T-cell (primary cell): ENCODE results near the gene MYO15B. TPM values are rescaled to one million over a fixed set of nuclear protein-coding genes. Genes with fewer than 3 reads are reported as not detected.

Source experiments
- ATAC-seq, 4 experiments: fragments of 200-7000 bp in 3 of 4; fragments of 150-1000 bp in 1 of 4; cut with Tn5 transposase; replicated peaks in 1 of 4; 1 replicate in 3 of 4; 2 replicates in 1 of 4; pipeline ENCODE4 v1.10.0; 2021; ENCODE audit warnings: moderate library complexity in 3 of 4, mild to moderate bottlenecking in 2 of 4, moderate number of reproducible peaks in 1 of 4
- CTCF ChIA-PET, 2 donors: fragments of 300-600 bp; sonication (Branson Sonifier 250); formaldehyde crosslinking; loops; one replicate each; lab custom pipeline; 2022; ENCODE audit warnings: antibody characterized with exemption in 2 of 2; lab: Charles Lee
- POLR2A ChIA-PET, 2 donors: fragments of 300-600 bp; sonication (Branson Sonifier 250); formaldehyde crosslinking; loops; one replicate each; lab custom pipeline; 2022; ENCODE audit warnings: antibody characterized with exemption in 2 of 2; lab: Charles Lee
- DNase-seq, 35 experiments: peaks; one replicate each; pipeline versions ENCODE4 v3.0.0 to v3.0.0-alpha.2; 2013 to 2023
- H3K27ac ChIP-seq: one replicate; pipeline ENCODE4 v1.5.1; 2013; ENCODE audit warnings: low read length
- H3K27me3 ChIP-seq, 2 experiments: replicated peaks in 1 of 2; 1 replicate in 1 of 2; 2 replicates in 1 of 2; pipeline versions ENCODE4 v1.6.1 to v1.7.0; 2013; ENCODE audit warnings: low read length in 1 of 2, mixed read lengths in 1 of 2; ENCODE audit not compliant: control insufficient read depth in 2 of 2, insufficient read depth in 2 of 2; ENCODE audit errors: extremely low read depth in 1 of 2
- H3K36me3 ChIP-seq, 2 donors: 1 replicate in 1 of 2; 2 replicates in 1 of 2; pipeline versions ENCODE4 v1.6.1 to v1.7.0; 2013; ENCODE audit warnings: low read length in 1 of 2; ENCODE audit not compliant: control insufficient read depth in 2 of 2, insufficient read depth in 1 of 2; ENCODE audit errors: extremely low read depth in 1 of 2
- H3K4me1 ChIP-seq, 2 experiments: 1 replicate in 1 of 2; 2 replicates in 1 of 2; pipeline versions ENCODE4 v1.6.1 to v1.7.0; 2013; ENCODE audit warnings: low read length in 2 of 2, mixed read lengths in 1 of 2; ENCODE audit not compliant: insufficient read depth in 2 of 2, control insufficient read depth in 1 of 2; ENCODE audit errors: extremely low read depth in 1 of 2
- H3K4me3 ChIP-seq, 2 donors: 1 replicate in 1 of 2; 2 replicates in 1 of 2; pipeline versions ENCODE4 v1.5.1 to v1.7.0; 2013; ENCODE audit warnings: mild to moderate bottlenecking in 2 of 2, low read length in 1 of 2, moderate library complexity in 1 of 2; ENCODE audit not compliant: control insufficient read depth in 1 of 2; ENCODE audit errors: extremely low read depth in 1 of 2
- H3K9me3 ChIP-seq: 2 replicates; pipeline ENCODE4 v1.7.0; 2013
- H3K27ac Mint-ChIP-seq, 2 donors: one replicate each; pipeline ENCODE4 v1.8.0; 2020 to 2021; ENCODE audit warnings: mild to moderate bottlenecking in 2 of 2, mixed read lengths in 2 of 2
- H3K27me3 Mint-ChIP-seq, 2 donors: one replicate each; pipeline ENCODE4 v1.8.0; 2021 to 2022; ENCODE audit warnings: mixed read lengths in 2 of 2
- H3K36me3 Mint-ChIP-seq: one replicate; pipeline ENCODE4 v1.8.0; 2021; ENCODE audit warnings: mixed read lengths
- H3K4me1 Mint-ChIP-seq, 3 donors: one replicate each; pipeline ENCODE4 v1.8.0; 2020 to 2022; ENCODE audit warnings: mixed read lengths in 3 of 3, mild to moderate bottlenecking in 1 of 3
- H3K4me3 Mint-ChIP-seq, 3 donors: one replicate each; pipeline ENCODE4 v1.8.0; 2020 to 2022; ENCODE audit warnings: mild to moderate bottlenecking in 3 of 3, mixed read lengths in 3 of 3, moderate library complexity in 3 of 3
- H3K9me3 Mint-ChIP-seq, 3 donors: one replicate each; pipeline ENCODE4 v1.8.0; 2020 to 2022; ENCODE audit warnings: mixed read lengths in 3 of 3
- WGBS: methylation state at CpG from one replicate; pipeline ENCODE4 v1.1.5; 2013; ENCODE audit warnings: missing lambda C conversion rate; ENCODE audit not compliant: insufficient coverage; 5-methylcytosine and 5-hydroxymethylcytosine counted together
- total RNA-seq, 35 experiments: library from RNA in 6 of 35; stranded (reverse) in 6 of 35; fragments of 120-200 nt in 1 of 35; gene quantifications; one replicate each; pipeline versions ENCODE4 v1.2.1 to v1.2.4 and lab custom pipeline; 2013 to 2026

MYO15B gene
- total RNA-seq, 5 donors from 2014 or later (not counting 1 experiment from before 2014, with no cell fraction given): 171 to 382 (median 273) TPM

- ATAC-seq (no peak), DNase-seq (no peak)
- Mint-ChIP-seq H3K4me1 (no peaks in the 10 kb centered on the region), H3K27me3 (no peaks in the 10 kb centered on the region), H3K9me3 (no peaks in the 10 kb centered on the region), H3K36me3 (no peaks in the 10 kb centered on the region), H3K4me3 (no peak overlapping the region), H3K27ac (no peak overlapping the region)
- H3K27me3 ChIP-seq: peaks cover 0 to 19% of the 10 kb centered on the region in 2 experiments
- no peak overlapping the region for H3K4me3 ChIP-seq
- peaks cover 17 to 28% of the 10 kb centered on the region in 2 donors for H3K36me3 ChIP-seq
- no peaks in the 10 kb centered on the region for H3K9me3 ChIP-seq
- POLR2A ChIA-PET: no interaction called here
- 84% methylated on average over 9 of the region's 12 CpGs for WGBS
- no peaks in the 10 kb centered on the region for H3K4me1 ChIP-seq
- H3K27ac ChIP-seq: no peak overlapping the region
- CTCF ChIA-PET: no interaction called here
Measured at GRCh38 chr17:75614006-75614405, 26.4 kb downstream of the MYO15B start.

- Histone ChIP-seq H3K27ac (no peak overlapping the region), H3K27me3 (peaks cover 0 to 21% of the 10 kb centered on the region in 2 experiments), H3K4me1 (no peaks in the 10 kb centered on the region), H3K4me3 (no peak overlapping the region), H3K36me3 (peaks cover 17 to 32% of the 10 kb centered on the region in 2 donors), H3K9me3 (no peaks in the 10 kb centered on the region)
- Mint-ChIP-seq H3K4me3 (no peak overlapping the region), H3K27ac (no peak overlapping the region), H3K9me3 (no peaks in the 10 kb centered on the region), H3K27me3 (no peaks in the 10 kb centered on the region), H3K4me1 (no peaks in the 10 kb centered on the region), H3K36me3 (no peaks in the 10 kb centered on the region)
- ChIA-PET CTCF (no interaction called here), POLR2A (interaction anchor here in 1 of 2 donors (0.6 kb wide), 1 partner anchor 68 kb away, joined by 6 read pairs; no protein-coding TSS in a partner anchor)
- DNase-seq (no peak), ATAC-seq (no peak)
- 89% methylated on average over 15 of the region's 19 CpGs for WGBS
Measured at GRCh38 chr17:75614556-75615270, 27.1 kb downstream of the MYO15B start.

- 86% methylated on average over 9 of the region's 11 CpGs for WGBS
- no peaks in the 10 kb centered on the region for H3K36me3 Mint-ChIP-seq
- Histone ChIP-seq H3K27ac (no peak overlapping the region), H3K4me1 (no peaks in the 10 kb centered on the region), H3K9me3 (no peaks in the 10 kb centered on the region), H3K4me3 (no peak overlapping the region), H3K27me3 (peaks cover 0 to 21% of the 10 kb centered on the region in 2 experiments), H3K36me3 (peaks cover 17 to 32% of the 10 kb centered on the region in 2 donors)
- no peaks in the 10 kb centered on the region for H3K9me3 Mint-ChIP-seq
- DNase-seq: no peak
- no peak overlapping the region for H3K4me3 Mint-ChIP-seq
- H3K27me3 Mint-ChIP-seq: no peaks in the 10 kb centered on the region
- ATAC-seq: no peak
- H3K4me1 Mint-ChIP-seq: no peaks in the 10 kb centered on the region
- CTCF ChIA-PET: no interaction called here
- H3K27ac Mint-ChIP-seq: no peak overlapping the region
- POLR2A ChIA-PET: no interaction called here
Measured at GRCh38 chr17:75615301-75615700, 27.7 kb downstream of the MYO15B start.

- ChIA-PET CTCF (interaction anchor here in 1 of 2 donors (1.1 kb wide), 1 partner anchor 17 kb away, joined by 3 read pairs; the partner anchor contains the start of gene SMIM5), POLR2A (no interaction called here)
- H3K36me3 ChIP-seq: peaks cover 17 to 34% of the 10 kb centered on the region in 2 donors
- no peak for DNase-seq
- no peak for ATAC-seq
- Mint-ChIP-seq H3K36me3 (no peaks in the 10 kb centered on the region), H3K27ac (no peak overlapping the region), H3K4me1 (no peaks in the 10 kb centered on the region), H3K27me3 (no peaks in the 10 kb centered on the region), H3K9me3 (no peaks in the 10 kb centered on the region), H3K4me3 (no peak overlapping the region)
- H3K27ac ChIP-seq: no peak overlapping the region
- H3K27me3 ChIP-seq: peaks cover 0 to 21% of the 10 kb centered on the region in 2 experiments
- H3K4me1 ChIP-seq: no peaks in the 10 kb centered on the region
- no peaks in the 10 kb centered on the region for H3K9me3 ChIP-seq
- 88% methylated on average over 22 of the region's 24 CpGs for WGBS
- no peak overlapping the region for H3K4me3 ChIP-seq
Measured at GRCh38 chr17:75616521-75617122, 29.0 kb downstream of the MYO15B start.

- no peaks in the 10 kb centered on the region for H3K36me3 Mint-ChIP-seq
- ChIA-PET CTCF (interaction anchor here in 1 of 2 donors (1.1 kb wide), 1 partner anchor 16 kb away, joined by 3 read pairs; the partner anchor contains the start of gene SMIM5), POLR2A (no interaction called here)
- Histone ChIP-seq H3K9me3 (no peaks in the 10 kb centered on the region), H3K27me3 (peaks cover 0 to 21% of the 10 kb centered on the region in 2 experiments), H3K36me3 (peaks cover 15 to 38% of the 10 kb centered on the region in 2 donors), H3K4me3 (no peak overlapping the region), H3K27ac (no peak overlapping the region), H3K4me1 (no peaks in the 10 kb centered on the region)
- no peak overlapping the region for H3K4me3 Mint-ChIP-seq
- ATAC-seq: no peak
- 91% methylated on average over 16 of the region's 16 CpGs for WGBS
- no peaks in the 10 kb centered on the region for H3K27me3 Mint-ChIP-seq
- peaks cover 0 to 4% (median 0%) of the 10 kb centered on the region in 3 donors for H3K4me1 Mint-ChIP-seq
- DNase-seq: no peak
- no peak overlapping the region for H3K27ac Mint-ChIP-seq
- no peaks in the 10 kb centered on the region for H3K9me3 Mint-ChIP-seq
Measured at GRCh38 chr17:75617218-75617617, 29.6 kb downstream of the MYO15B start.

GRCh38 chr17:75617675-75618074 lies 30.1 kb downstream of the MYO15B start:
- WGBS: 83% methylated on average over 2 of the region's 11 CpGs
- no peak overlapping the region for H3K4me3 Mint-ChIP-seq
- H3K9me3 ChIP-seq: no peaks in the 10 kb centered on the region
- no peak overlapping the region for H3K4me3 ChIP-seq
- POLR2A ChIA-PET: no interaction called here
- H3K36me3 Mint-ChIP-seq: no peaks in the 10 kb centered on the region
- H3K27ac ChIP-seq: no peak overlapping the region
- H3K4me1 ChIP-seq: no peaks in the 10 kb centered on the region
- H3K36me3 ChIP-seq: peaks cover 13 to 37% of the 10 kb centered on the region in 2 donors
- no peak for ATAC-seq
- CTCF ChIA-PET: interaction anchor here in 1 of 2 donors (1.1 kb wide), 1 partner anchor 16 kb away, joined by 3 read pairs; the partner anchor contains the start of gene SMIM5
- peaks cover 0 to 21% of the 10 kb centered on the region in 2 experiments for H3K27me3 ChIP-seq
- DNase-seq: no peak
- no peaks in the 10 kb centered on the region for H3K9me3 Mint-ChIP-seq
- peaks cover 0 to 6% (median 0%) of the 10 kb centered on the region in 3 donors for H3K4me1 Mint-ChIP-seq
- H3K27ac Mint-ChIP-seq: no peak overlapping the region
- H3K27me3 Mint-ChIP-seq: no peaks in the 10 kb centered on the region
